ENCODE results near the gene DNAJB9. TPM values are rescaled to one million over a fixed set of nuclear protein-coding genes. Genes with fewer than 3 reads are reported as not detected.

DNAJB9 gene
- total and polyA plus RNA-seq, 9 of the 15 experiments (the other 6 are each of a cell fraction or from before 2014, with no cell fraction given): 4.3 to 34.2 (median 9.6) TPM

GRCh38 chr7:108525985-108526767 lies 43.5 kb upstream of the DNAJB9 start, which contains the start of gene PNPLA8:
Gene PNPLA8, minus strand, starts transcription at chr7:108526135. Its CDS starts 10,644 bp downstream, at chr7:108515491.
- peaks cover 11 to 24% of the 10 kb centered on the region in 2 experiments; a peak in 4 of 5 replicates for H3K4me1 ChIP-seq (replicated peaks in 1 of 2; ENCODE audit: control insufficient read depth in 2 of 2, insufficient read depth in 2 of 2, low read length in 2 of 2)
- peak within 1 kb of the TSS; percentile 96 for H3K4me2 ChIP-seq (ENCODE audit: insufficient read depth, low read length)
- peak within 1 kb of the TSS; percentile 89 for H2AFZ ChIP-seq (ENCODE audit: low read depth, low read length)
- H3K36me3 ChIP-seq (ENCODE audit: control insufficient read depth, insufficient read depth, low read length): no peaks in the 10 kb centered on the region
- DNase-seq (ENCODE audit: extremely low read depth in 1 of 4, low spot score in 3 of 4) (peak; percentile 96 to 100 (median 98)), FAIRE-seq (peak; percentile 98), ATAC-seq (peak; percentile 95)
- H3K9me1 ChIP-seq (ENCODE audit: control insufficient read depth, insufficient read depth, low read length): no peaks in the 10 kb centered on the region
- H4K20me1 ChIP-seq (replicated peaks; ENCODE audit: control insufficient read depth, insufficient read depth, low read length): peaks cover 6% of the 10 kb centered on the region; the same call in 1 of the 2 replicates
- under 1% methylated on average over 52 of the region's 64 CpGs for WGBS (ENCODE audit: insufficient coverage, low coverage, missing lambda C conversion rate)
- no TSS peak for BruUV-seq (replicated peaks)
- ChIA-PET POLR2A (interaction anchor here (0.5 to 3.1 kb wide), 18 partner anchors 9 to 1519 kb away, joined by 3 to 19 read pairs (median 3); partner anchors contain the start of genes DNAJB9 and THAP5), CTCF (ENCODE audit: low intra/inter-chr PET ratio) (interaction anchor here (0.7 kb wide), 1 partner anchor 12 kb away, joined by 3 read pairs; no protein-coding TSS in a partner anchor)
- H3K27me3 ChIP-seq (ENCODE audit: control insufficient read depth in 2 of 2, insufficient read depth in 2 of 2, low read length in 2 of 2): no peaks in the 10 kb centered on the region
- in situ Hi-C loops (cut with MboI): no loop called here
- intact Hi-C loops (cut with micrococcal nuclease): loop anchor here (1.0 kb wide), 1 partner anchor 43 kb away; the partner anchor contains the start of genes DNAJB9 and THAP5
- H3K79me2 ChIP-seq (ENCODE audit: control insufficient read depth, insufficient read depth, low read length): peaks cover 39% of the 10 kb centered on the region
- H3K27ac ChIP-seq (ENCODE audit: extremely low read depth, low read depth, low read length): peak within 1 kb of the TSS; percentile 84
- H3K9ac ChIP-seq (ENCODE audit: insufficient read depth in 1 of 2, low read depth in 2 of 2, low read length in 2 of 2): peak within 1 kb of the TSS; percentile 83 to 93
- no peaks in the 10 kb centered on the region for H3K9me3 ChIP-seq (replicated peaks; ENCODE audit: control insufficient read depth, insufficient read depth, low read depth, low read length)
- peak within 1 kb of the TSS; percentile 67 for H3K4me3 ChIP-seq
- peak; percentile 92; the same call in 1 of the 2 replicates for TF ChIP-seq HDGF (IDR thresholded peaks at IDR 0.05)
- TF ChIP-seq TEAD4 (IDR thresholded peaks at IDR 0.05; ENCODE audit: low read length): no peak; the same call in 1 of the 2 replicates
- TF ChIP-seq TEAD4 (CRISPR knock-in tag; IDR thresholded peaks at IDR 0.05; ENCODE audit: borderline replicate concordance): no peak
- peak in 1 of 2 experiments; percentile 95; a peak in 2 of 4 replicates for TF ChIP-seq HDAC1 (IDR thresholded peaks at IDR 0.05)
- no peak for TF ChIP-seq PTTG1 (tag; IDR thresholded peaks at IDR 0.05; ENCODE audit: low read depth)
- peak; percentile 97 for TF ChIP-seq MEIS2 (IDR thresholded peaks at IDR 0.05; ENCODE audit: partially characterized antibody)
- TF ChIP-seq NFRKB (IDR thresholded peaks at IDR 0.05; ENCODE audit: low read depth): peak; percentile 33; the same call in 1 of the 2 replicates
- peak; percentile 59 for TF ChIP-seq XRCC5 (IDR thresholded peaks at IDR 0.05; ENCODE audit: low read depth, low read length)
- TF ChIP-seq ZBTB40 (IDR thresholded peaks at IDR 0.05): peak; percentile 93
- TF ChIP-seq ZBTB40 (CRISPR knock-in tag; IDR thresholded peaks at IDR 0.05): no peak
- peak; percentile 98 for TF ChIP-seq EGR1 (conservative IDR thresholded peaks at IDR 0.05)
- TF ChIP-seq ELF1 (tag; IDR thresholded peaks at IDR 0.05): peak; percentile 73; the same call in 1 of the 2 replicates

All from K562 (cell line).